ENCODE measurements around the gene SMIM43.
"Not testable (repeated sequence)": the region's sequence is repeated elsewhere in the genome, so short reads cannot be mapped to it uniquely, and the experiment has no call there.

DNA sequence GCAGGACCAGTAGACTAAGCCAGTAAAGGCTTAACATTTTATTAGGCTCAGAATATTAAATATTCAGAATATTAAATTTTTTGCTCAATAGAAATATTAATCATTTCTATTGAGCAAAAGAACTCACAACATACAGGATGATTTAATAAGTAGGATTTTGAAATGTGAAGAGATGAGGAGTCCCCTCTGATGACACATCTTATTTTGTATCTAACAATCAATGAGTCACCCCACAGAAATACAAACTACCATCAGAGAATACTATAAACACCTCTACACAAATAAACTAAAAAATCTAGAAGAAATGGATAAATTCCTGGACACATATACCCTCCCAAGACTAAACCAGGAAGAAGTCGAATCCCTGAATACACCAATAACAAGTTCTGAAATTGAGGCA lies 12.8 kb downstream of the SMIM43 start:
- not testable (repeated sequence) for TF ChIP-seq POLR2AphosphoS5 (IDR thresholded peaks at IDR 0.05; ENCODE audit: borderline replicate concordance, low read depth, low read length); EZH2 (IDR thresholded peaks at IDR 0.05)

Data from SK-N-MC (cell line).